HepG2 (cell line): Measurements from ENCODE around the gene PRR5L. TPM values are rescaled to one million over a fixed set of nuclear protein-coding genes. Genes with fewer than 3 reads are reported as not detected.

Experiments used
- BCLAF1 ChIP-seq: fragments of 450-650 bp; IDR thresholded peaks from 2 replicates; pipeline ENCODE4 v1.6.1; 2017; ENCODE audit warnings: mild to moderate bottlenecking
- GATA4 ChIP-seq: sonication (generic); IDR thresholded peaks from 2 replicates; pipeline ENCODE4 v1.6.1; 2016; ENCODE audit warnings: antibody characterized with exemption, low read depth, borderline replicate concordance
- MYC ChIP-seq: sonication (generic); formaldehyde crosslinking; IDR thresholded peaks from 2 replicates; pipeline ENCODE4 v1.9.0; 2021; ENCODE audit warnings: missing genetic modification reagents, borderline replicate concordance
- PPARG ChIP-seq: conservative IDR thresholded peaks from 2 replicates; pipeline ENCODE4 v1.6.1; 2016; ENCODE audit warnings: missing biosample characterization, missing genetic modification reagents
- ZMYM2 ChIP-seq: sonication (generic); formaldehyde crosslinking; IDR thresholded peaks from 2 replicates; pipeline ENCODE4 v1.8.0; 2022; ENCODE audit warnings: mild to moderate bottlenecking, missing genetic modification reagents
- ZNF121 ChIP-seq: sonication (generic); formaldehyde crosslinking; IDR thresholded peaks from 2 replicates; pipeline ENCODE4 v1.5.0; 2020; ENCODE audit warnings: mild to moderate bottlenecking, missing genetic modification reagents
- ZNF337 ChIP-seq: sonication (generic); formaldehyde crosslinking; IDR thresholded peaks from 2 replicates; pipeline ENCODE4 v1.5.1; 2020; ENCODE audit warnings: missing genetic modification reagents, low read depth, mild to moderate bottlenecking, borderline replicate concordance
- polyA plus RNA-seq, 8 experiments: library from polyadenylated mRNA; depleted of rRNA in 3 of 8; stranded (reverse) in 7 of 8; unstranded in 1 of 8; fragments of >200 nt; fragmentation: Illumina TruSeq in 4 of 8; extraction: Trizol in 4 of 8; gene quantifications; 2 replicates each; pipeline versions ENCODE4 v1.2.1 to v1.2.3, GENCODE V29; 2011 to 2016; ENCODE audit warnings: low read depth in 4 of 8, missing spikeins in 1 of 8, mixed read lengths in 1 of 8; ENCODE audit not compliant: insufficient read depth in 1 of 8
- total RNA-seq, 5 experiments: library from RNA; depleted of rRNA; stranded (reverse); fragments of >200 nt; fragmentation: Illumina TruSeq; extraction: Trizol; gene quantifications; 2 replicates each; pipeline ENCODE4 v1.2.3, GENCODE V29; 2016; ENCODE audit warnings: low read depth in 1 of 5
- TF ChIP-seq, protein P1 (sequence below): sonication (generic); formaldehyde crosslinking; conservative IDR thresholded peaks from 2 replicates; pipeline ENCODE4 v1.4.0; 2020; ENCODE audit warnings: mild to moderate bottlenecking, missing genetic modification reagents, moderate library complexity

PRR5L gene
- total and polyA plus RNA-seq, 2 of the 13 experiments (the other 11 are each of a cell fraction or from before 2014, with no cell fraction given): 0.16 TPM; not detected in 1

- no peak for TF ChIP-seq ZNF337 (CRISPR knock-in tag)
- TF ChIP-seq, protein P1, sequence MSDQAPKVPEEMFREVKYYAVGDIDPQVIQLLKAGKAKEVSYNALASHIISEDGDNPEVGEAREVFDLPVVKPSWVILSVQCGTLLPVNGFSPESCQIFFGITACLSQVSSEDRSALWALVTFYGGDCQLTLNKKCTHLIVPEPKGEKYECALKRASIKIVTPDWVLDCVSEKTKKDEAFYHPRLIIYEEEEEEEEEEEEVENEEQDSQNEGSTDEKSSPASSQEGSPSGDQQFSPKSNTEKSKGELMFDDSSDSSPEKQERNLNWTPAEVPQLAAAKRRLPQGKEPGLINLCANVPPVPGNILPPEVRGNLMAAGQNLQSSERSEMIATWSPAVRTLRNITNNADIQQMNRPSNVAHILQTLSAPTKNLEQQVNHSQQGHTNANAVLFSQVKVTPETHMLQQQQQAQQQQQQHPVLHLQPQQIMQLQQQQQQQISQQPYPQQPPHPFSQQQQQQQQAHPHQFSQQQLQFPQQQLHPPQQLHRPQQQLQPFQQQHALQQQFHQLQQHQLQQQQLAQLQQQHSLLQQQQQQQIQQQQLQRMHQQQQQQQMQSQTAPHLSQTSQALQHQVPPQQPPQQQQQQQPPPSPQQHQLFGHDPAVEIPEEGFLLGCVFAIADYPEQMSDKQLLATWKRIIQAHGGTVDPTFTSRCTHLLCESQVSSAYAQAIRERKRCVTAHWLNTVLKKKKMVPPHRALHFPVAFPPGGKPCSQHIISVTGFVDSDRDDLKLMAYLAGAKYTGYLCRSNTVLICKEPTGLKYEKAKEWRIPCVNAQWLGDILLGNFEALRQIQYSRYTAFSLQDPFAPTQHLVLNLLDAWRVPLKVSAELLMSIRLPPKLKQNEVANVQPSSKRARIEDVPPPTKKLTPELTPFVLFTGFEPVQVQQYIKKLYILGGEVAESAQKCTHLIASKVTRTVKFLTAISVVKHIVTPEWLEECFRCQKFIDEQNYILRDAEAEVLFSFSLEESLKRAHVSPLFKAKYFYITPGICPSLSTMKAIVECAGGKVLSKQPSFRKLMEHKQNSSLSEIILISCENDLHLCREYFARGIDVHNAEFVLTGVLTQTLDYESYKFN: no peak
- no peak for TF ChIP-seq ZNF121
- TF ChIP-seq BCLAF1: no peak
- no peak for TF ChIP-seq ZMYM2 (CRISPR knock-in tag)
- TF ChIP-seq MYC (CRISPR knock-in tag): no peak
- TF ChIP-seq GATA4: no peak
- TF ChIP-seq PPARG (CRISPR knock-in tag): no peak
These were observed 75.1 kb downstream of the PRR5L start (continued) for GRCh38 chr11:36371181-36371580.
